GM19397 (cell line): ENCODE measurements around the gene ANKRD33B.
"Not testable (repeated sequence)": the region's sequence is repeated elsewhere in the genome, so short reads cannot be mapped to it uniquely, and the experiment has no call there.

ENCODE experiments used
- ATAC-seq: cut with Tn5 transposase; IDR thresholded peaks from one replicate; pipeline ENCODE4 v1.9.1; 2021; ENCODE audit warnings: mild to moderate bottlenecking, moderate library complexity; ENCODE audit not compliant: unreplicated experiment

The ANKRD33B gene

GRCh38 chr5:10612251-10612650 lies 48.4 kb downstream of the ANKRD33B start:
- ATAC-seq = no peak

- ATAC-seq = no peak
Observed at GRCh38 chr5:10615693-10616092, 51.8 kb downstream of the ANKRD33B start.

GRCh38 chr5:10617103-10617502 lies 53.2 kb downstream of the ANKRD33B start:
- ATAC-seq = no peak

- no peak for ATAC-seq
Observed at GRCh38 chr5:10618311-10618710, 54.4 kb downstream of the ANKRD33B start.

GRCh38 chr5:10619649-10620048 lies 55.8 kb downstream of the ANKRD33B start:
- no peak for ATAC-seq

- ATAC-seq = peak; percentile 40
Observed at GRCh38 chr5:10620346-10620745, 56.5 kb downstream of the ANKRD33B start.

GRCh38 chr5:10621832-10622231 lies 58.0 kb downstream of the ANKRD33B start:
- ATAC-seq = no peak

- ATAC-seq = no peak
Observed at GRCh38 chr5:10622810-10623209, 58.9 kb downstream of the ANKRD33B start.

GRCh38 chr5:10623305-10623910 lies 59.5 kb downstream of the ANKRD33B start:
- no peak for ATAC-seq

- no peak for ATAC-seq
Observed at GRCh38 chr5:10624206-10624605, 60.3 kb downstream of the ANKRD33B start.

- ATAC-seq = no peak
Observed at GRCh38 chr5:10624679-10625078, 60.8 kb downstream of the ANKRD33B start.

- ATAC-seq = no peak
Observed at GRCh38 chr5:10625700-10626472, 62.0 kb downstream of the ANKRD33B start.

- ATAC-seq = no peak
Observed at GRCh38 chr5:10626473-10627013, 62.7 kb downstream of the ANKRD33B start.

- peak; percentile 3 for ATAC-seq
Observed at GRCh38 chr5:10627160-10627701, 63.4 kb downstream of the ANKRD33B start.

- no peak for ATAC-seq
Observed at GRCh38 chr5:10628601-10629000, 64.7 kb downstream of the ANKRD33B start.

GRCh38 chr5:10629682-10630081 lies 65.8 kb downstream of the ANKRD33B start:
- no peak for ATAC-seq

- ATAC-seq = no peak
Observed at GRCh38 chr5:10630126-10630525, 66.3 kb downstream of the ANKRD33B start.

GRCh38 chr5:10630744-10631143 lies 66.9 kb downstream of the ANKRD33B start:
- ATAC-seq = not testable (repeated sequence)

- peak; percentile 0 for ATAC-seq
Observed at GRCh38 chr5:10631316-10631996, 67.6 kb downstream of the ANKRD33B start.

GRCh38 chr5:10632110-10632761 lies 68.4 kb downstream of the ANKRD33B start:
- peak; percentile 34 for ATAC-seq
